Islet of Langerhans (tissue), 1 donor: ENCODE results near the gene REM2.

ENCODE experiments used
- FAIRE-seq: peaks from one replicate; lab custom pipeline; 2011; peaks lifted over from hg19 to GRCh38; lab: Jason Lieb, UNC

Gene REM2

DNA sequence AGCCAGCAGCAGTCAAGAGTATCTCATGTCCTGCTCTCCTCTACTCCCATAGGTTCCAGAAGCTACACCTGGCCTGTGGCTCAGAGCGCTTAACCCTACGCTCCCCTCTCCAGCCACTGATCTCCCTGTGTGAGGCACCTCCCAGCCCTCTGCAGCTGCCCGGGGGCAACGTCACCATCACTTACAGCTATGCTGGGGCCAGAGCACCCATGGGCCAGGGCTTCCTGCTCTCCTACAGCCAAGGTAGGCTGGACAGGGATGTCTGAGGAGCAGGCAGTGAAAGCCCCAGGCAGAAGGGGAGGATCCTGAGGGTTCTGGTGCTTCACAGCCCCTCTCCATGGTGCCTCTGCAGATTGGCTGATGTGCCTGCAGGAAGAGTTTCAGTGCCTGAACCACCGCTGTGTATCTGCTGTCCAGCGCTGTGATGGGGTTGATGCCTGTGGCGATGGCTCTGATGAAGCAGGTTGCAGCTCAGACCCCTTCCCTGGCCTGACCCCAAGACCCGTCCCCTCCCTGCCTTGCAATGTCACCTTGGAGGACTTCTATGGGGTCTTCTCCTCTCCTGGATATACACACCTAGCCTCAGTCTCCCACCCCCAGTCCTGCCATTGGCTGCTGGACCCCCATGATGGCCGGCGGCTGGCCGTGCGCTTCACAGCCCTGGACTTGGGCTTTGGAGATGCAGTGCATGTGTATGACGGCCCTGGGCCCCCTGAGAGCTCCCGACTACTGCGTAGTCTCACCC is 7.8 kb upstream of the REM2 start:
- no peak for FAIRE-seq

DNA sequence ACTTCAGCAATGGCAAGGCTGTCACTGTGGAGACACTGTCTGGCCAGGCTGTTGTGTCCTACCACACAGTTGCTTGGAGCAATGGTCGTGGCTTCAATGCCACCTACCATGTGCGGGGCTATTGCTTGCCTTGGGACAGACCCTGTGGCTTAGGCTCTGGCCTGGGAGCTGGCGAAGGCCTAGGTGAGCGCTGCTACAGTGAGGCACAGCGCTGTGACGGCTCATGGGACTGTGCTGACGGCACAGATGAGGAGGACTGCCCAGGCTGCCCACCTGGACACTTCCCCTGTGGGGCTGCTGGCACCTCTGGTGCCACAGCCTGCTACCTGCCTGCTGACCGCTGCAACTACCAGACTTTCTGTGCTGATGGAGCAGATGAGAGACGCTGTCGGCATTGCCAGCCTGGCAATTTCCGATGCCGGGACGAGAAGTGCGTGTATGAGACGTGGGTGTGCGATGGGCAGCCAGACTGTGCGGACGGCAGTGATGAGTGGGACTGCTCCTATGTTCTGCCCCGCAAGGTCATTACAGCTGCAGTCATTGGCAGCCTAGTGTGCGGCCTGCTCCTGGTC is 7.2 kb upstream of the REM2 start:
- FAIRE-seq: no peak

DNA sequence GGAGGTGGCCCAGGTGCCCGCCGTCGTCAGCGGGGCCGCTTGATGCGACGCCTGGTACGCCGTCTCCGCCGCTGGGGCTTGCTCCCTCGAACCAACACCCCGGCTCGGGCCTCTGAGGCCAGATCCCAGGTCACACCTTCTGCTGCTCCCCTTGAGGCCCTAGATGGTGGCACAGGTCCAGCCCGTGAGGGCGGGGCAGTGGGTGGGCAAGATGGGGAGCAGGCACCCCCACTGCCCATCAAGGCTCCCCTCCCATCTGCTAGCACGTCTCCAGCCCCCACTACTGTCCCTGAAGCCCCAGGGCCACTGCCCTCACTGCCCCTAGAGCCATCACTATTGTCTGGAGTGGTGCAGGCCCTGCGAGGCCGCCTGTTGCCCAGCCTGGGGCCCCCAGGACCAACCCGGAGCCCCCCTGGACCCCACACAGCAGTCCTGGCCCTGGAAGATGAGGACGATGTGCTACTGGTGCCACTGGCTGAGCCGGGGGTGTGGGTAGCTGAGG is 6.0 kb upstream of the REM2 start:
- no peak for FAIRE-seq

DNA sequence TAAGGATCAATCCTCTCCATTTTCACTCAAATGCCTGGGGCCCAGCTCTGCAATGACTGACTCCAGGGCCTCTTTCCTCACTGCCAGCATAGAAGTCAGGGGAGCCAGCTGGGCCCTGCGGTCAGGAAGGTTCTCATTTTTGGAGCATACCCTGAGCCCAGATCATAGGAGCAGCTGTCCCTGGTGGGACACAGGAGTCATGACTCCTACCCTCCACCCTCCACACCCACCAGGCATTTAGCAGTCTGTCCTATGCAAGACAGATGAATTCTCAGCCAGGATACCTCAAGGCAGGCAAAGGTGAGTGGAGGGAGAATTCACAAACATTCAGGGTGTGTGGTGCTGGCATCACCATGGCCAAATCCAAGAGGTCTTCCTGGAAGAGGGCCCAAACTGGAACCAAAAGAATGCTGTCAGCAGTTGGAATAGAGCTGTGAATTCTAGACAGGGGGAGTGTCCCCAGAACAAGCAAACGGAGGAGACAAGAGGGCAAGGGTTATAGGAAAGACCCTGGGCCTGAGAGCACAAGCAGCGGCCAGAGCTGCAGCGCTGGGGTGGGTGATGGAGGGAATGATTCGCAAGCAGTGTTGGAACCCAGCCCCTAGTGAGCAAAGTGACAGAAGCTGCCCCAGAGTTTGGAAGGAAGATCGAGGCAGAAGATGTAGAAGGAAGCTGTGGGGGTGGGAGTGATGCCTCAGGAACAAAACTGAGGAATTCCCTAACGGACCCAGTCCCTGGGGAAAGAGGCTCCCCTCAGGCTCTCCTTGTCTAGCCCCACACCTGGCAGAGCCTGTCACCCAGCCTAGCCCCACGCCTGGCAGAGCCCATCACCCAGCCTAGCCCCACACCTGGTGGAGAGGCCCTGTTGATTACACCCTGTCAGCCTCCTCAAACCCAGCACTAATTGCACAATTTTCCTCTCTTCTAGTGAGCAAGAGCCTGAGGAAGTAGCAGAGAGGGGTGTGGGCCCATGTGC is 4.5 kb upstream of the REM2 start:
- FAIRE-seq: no peak

DNA sequence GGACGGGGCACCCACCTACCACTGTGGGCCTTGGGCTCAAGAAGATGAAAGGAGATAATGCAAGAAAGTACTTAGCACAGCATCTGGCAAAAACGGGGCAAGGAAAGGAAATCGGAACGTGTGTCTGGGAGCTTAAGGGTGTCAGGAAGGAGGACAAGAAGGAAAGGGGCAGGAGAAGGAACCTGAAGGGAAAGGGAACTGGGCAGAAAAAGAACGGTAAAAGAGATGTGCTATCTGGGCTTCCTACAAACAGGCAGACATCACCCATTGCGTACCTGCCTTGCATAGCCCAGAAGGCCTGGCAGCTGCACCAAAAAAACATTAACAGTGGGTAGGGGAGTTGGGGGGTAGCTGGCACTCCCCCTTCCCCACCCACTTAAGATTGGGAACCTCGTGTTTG is 958 bp upstream of the REM2 start:
- no peak for FAIRE-seq

DNA sequence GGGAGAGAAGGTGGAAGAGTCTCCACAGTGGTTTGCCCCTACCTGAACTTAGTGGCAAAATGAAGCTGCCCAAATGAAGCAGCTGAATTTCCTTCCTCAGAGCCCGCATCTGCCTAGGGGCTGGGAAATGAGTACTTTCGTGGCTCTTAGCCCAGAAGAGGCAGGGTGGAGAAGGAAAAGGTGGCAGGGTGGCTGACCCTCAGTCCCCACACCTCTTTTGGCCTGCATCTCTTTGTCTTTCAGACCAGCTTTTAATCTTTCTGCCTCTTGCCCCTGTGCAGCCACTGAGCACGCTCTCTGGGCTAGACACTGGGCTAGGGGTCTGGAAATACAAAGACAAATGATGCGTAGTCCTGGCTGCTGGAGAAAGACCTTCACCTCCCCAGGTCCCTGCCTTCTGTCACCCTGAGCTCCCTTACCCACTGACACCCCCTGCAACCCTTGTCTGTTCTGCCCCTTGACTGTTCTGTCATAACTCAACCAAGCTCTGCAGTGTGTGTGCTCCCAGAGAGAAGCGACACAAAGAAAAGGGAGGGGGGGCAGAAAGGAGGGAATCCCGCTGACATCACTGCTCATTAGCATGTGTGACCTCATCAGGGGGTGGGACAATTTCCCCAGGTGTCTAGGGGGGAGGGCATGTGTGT is 371 bp upstream of the REM2 start:
- no peak for FAIRE-seq

DNA sequence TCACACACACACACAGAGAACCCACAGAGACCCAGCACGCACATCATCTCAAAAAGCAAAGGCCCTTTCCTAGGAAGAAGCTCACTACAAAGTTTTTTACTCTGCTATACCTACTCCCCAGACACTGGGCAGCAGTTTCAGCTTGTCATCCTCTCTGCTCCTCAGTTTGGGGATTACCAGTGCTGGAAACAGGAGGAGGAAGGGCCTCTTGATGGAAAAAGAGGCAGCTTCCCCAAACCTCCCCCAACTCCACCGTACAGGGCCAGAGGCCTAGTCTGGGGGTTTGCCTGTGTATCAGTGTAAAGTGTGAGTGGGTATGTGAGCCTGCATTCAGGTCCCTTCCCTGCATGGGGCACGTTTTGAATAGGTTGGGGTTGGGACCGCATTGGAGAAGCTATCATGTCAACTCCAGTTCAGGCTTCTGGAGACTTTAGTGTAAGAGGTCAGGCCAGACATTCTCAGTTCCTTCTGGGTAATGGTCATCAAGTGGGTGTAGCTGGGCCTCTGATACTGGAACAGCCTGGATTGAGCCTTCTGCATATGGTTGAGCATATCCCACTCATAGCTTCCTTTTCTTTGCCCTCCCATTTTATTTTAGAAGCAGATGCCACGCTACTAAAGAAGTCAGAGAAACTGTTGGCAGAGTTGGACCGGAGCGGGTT is 1.2 kb downstream of the REM2 start:
- no peak for FAIRE-seq

DNA sequence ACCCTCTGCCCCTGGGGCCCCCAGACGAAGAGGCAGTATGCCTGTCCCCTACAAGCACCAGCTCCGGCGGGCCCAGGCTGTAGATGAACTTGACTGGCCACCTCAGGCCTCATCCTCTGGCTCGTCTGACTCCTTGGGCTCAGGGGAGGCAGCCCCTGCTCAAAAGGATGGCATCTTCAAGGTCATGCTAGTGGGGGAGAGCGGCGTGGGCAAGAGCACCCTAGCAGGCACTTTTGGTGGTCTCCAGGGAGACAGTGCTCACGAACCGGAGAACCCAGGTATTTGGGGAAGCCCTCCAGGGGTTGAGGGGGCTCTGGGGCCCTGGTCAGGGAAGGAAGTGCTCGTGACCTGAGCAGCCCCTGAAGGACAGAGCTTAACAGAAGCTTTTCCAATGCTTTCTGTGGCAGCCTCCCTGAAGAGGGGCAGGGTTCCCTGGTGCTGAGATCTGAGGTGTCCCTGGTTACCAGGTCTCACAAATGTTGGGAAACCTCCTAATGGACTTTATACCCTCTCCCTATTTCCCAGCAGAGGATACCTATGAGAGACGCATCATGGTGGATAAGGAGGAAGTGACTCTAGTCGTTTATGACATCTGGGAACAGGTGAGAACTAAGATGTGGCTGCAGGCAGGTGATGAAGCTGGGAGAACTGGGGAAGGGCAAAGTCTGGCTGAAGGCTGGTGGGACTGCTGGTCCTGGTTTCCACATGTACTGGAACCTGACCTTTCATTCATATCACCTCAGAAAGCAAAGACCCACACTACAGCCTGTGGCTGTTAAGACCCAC is 1.9 kb downstream of the REM2 start:
- FAIRE-seq: no peak

DNA sequence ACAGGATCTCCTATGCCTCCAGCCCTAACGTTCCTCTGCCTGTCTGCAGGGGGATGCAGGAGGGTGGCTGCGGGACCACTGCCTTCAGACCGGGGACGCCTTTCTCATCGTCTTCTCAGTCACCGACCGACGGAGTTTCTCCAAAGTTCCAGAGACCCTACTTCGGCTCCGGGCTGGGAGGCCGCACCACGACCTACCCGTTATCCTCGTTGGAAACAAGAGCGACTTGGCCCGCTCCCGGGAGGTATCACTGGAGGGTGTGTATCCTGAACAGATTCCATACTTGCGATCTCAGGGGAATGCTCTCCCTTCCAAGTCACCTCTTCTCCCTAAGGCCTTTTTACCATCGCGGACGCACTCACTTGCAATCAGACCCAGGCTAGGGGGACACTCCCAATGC is 3.0 kb downstream of the REM2 start:
- no peak for FAIRE-seq

DNA sequence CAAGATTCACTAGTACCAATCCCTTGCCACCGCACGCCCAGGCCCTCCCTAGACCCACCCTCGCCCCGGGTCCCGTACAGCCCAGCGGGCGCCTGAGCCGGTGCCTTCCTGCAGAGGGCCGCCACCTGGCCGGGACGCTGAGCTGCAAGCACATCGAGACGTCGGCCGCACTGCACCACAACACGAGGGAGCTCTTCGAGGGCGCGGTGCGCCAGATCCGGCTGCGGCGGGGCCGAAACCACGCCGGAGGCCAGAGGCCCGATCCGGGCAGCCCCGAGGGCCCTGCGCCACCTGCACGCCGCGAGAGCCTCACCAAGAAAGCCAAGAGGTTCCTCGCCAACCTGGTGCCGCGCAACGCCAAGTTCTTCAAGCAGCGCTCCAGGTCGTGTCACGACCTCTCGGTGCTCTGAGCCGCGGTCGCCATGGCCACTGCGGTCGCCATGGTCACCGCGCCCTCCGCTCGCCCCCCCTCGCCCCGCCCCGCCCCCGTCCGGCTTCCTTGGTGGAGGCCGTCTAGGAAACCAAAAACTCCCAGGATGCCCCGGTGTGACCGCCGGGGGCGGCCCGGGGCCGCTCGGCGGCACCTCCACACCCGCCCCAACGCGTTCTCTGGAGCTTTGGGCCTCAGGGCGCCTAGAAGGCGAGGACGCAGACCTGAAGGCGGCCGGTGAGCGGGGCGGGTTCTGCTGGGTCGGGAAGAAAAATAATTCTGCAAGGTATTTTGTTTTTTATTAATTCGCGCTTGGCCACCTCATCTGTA is 3.7 kb downstream of the REM2 start:
- FAIRE-seq: no peak

DNA sequence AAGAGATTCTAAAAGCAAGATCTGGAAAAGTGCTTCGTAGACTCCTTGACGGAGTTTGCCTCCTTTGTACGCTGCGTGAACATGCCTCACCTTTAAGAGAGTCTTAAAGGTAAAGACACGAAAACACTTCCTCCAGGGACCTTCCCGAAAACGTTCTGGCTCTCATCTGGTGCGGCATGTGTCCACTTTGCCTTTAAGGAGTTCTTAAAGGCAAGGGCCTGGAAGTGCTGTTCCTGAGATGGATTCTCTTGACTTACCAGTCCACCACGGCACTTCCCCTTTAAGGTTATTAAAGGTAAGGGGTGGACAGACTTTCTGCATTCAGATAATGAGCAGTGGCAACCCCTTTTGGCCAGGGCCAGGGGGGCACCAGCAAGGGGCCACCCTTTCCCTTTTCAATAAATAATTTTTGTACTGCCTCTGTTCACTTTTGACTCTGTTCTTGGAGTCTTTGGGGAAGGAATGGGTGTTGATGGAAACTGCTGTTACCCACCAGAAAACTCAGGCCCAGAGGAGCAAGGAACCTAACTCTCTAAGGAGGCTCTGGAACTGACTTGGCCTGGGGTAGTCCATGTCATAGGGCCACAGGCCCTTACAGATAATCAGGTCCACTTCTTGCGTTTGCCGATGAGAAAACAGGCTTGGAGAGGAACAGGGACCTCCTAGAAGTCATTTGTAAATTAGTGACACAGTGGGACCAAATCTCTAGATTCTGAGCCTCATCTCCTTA is 4.4 kb downstream of the REM2 start:
- FAIRE-seq: no peak

DNA sequence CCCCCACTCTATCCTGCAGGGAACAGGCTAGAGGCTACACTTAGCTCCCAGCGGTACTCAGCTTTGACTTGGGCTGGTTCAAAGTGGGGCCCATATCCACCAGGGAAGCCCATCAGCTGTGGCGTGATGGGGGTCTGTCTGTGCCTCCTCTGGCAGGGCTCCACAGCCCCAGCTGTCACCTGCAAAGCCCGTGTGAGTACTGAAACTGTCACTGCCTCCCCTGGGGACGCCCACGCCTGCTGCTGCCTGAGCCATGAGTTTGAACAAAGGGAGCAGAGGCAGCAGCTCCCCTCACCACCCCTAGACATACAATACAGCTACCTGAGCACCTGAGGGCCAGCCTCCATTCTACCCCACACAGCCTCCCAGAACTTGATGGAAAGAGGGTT is 5.0 kb downstream of the REM2 start:
- FAIRE-seq: no peak

DNA sequence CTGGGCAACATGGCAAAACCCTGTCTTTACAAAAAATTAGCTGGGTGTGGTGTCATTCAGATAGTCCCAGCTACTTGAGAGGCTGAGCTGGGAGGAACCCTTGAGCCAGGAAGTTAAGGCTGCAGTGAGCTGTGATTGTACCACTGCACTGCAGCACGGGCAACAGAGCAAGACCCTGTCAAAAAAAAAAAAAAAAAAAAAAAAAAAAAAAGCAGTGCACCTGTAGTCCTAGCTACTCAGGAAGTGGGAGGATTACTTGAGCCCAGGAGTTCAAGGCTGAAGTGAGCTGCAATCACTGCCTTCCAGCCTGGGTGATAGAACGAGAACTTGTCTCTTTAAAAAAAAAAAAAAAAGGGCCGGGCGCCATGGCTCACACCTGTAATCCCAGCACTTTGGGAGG is 5.6 kb downstream of the REM2 start:
- FAIRE-seq: no peak

DNA sequence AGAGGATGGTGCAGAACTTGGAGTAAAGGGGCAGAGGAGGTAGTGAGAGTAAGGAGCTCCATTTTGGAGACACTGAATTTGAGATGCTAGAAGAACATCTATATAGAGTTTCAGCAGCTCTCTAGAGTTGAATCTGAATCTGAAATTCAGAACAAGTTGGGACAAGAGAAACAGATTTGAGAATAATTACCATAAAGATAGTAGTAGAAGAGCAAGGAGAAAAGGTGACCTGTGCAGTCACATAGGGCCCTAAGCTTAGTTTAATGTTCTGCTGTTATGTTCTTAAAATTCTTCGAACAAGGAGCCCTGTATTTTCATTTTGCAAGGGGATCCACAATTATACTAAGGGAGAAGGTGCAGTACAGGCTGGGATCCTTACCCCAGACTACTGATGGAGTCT is 7.4 kb downstream of the REM2 start:
- FAIRE-seq: no peak

DNA sequence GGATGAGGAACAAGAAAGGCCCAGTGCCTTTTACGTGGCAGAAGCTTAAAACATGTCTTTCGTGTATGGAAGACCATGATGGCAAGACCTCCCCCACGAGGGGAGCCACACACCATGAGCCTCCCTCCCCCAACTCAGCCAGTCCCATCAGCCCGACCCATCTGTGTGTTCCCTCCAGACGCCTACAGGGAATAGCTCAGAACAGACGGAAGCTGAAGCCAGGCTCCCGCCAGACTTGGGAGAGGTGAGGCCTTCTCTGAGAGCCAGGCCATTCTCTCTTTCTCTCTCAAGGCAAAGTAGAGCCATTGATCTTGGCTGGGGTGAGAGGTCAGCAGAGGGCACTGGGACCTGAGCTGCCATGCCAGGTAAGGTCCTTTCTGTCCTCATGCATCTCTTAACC is 9.5 kb downstream of the REM2 start:
- no peak for FAIRE-seq

DNA sequence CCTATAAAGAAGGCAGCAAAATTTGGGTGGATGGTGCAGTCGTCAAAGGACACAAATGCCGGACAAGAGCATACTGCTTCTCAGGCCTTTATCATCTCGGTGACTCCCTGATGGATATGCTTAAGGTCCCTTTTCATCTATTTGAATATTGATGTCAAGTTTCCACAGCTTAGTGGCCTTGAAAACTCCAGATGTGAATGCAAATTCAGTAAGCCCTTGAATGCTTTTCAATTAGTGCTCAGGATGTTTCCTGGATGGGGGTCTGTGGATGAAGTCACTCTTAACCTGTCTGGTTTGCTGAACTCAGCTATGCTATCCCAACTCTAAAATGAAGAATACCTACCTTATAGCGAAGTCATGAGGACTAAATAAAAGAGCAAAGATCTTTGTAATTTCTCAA is 10.7 kb downstream of the REM2 start:
- no peak for FAIRE-seq

DNA sequence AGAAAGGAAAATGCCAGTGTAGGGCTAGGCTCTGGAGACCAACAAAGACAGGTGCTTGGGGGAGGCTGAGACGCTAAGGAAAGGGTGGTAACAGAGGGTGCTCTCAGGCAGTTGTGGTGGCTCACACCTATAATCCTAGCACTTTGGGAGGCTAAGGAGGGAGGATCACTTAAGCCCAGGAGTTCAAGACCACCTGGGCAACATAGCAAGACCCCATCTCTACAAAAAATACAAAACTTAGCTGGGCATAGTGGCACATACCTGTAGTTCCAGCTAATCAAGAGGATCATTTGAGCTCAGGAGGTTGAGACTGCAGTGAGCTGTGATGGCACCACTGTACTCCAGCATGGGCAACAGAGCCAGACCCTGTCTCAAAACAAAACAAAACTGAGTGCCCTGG is 12.4 kb downstream of the REM2 start:
- FAIRE-seq: no peak

DNA sequence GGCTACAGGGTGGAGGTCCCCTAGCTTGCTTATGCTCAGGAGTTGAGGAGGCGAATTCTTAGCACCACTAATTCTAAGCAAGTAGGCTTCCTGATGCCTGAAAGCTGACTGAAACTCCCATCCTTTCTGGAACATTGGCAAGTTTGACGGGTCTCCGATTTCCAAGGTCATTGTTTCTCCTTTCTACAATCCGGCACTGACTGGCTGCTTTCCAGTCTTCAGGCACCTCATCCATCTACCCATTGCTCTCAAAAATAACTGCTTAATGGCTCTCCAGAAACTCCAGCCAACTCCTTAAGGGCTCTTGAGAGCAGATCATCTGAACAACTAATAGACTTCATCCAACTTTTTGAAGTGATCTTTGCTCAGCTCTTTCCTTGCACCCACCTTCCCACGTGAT is 13.3 kb downstream of the REM2 start:
- FAIRE-seq: no peak

DNA sequence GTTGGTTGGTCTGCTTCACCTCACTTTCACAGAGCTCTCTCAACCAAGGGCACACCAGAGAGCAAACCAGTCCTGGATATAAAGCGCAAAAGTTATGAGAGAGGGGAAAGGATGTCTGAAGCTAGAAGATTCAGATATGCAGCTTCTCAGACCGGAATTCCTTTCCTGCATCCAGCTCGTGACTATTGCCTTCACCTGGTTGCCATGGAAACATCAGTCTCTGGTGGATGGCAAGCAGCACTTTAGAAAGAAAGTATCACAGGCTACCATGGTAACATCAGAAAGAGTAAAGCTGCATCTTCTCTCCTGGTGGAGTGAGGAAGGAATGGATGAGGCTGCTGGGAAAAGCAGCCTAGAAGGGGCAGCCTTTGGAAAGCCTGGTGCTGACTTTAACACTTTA is 13.7 kb downstream of the REM2 start:
- FAIRE-seq: no peak

DNA sequence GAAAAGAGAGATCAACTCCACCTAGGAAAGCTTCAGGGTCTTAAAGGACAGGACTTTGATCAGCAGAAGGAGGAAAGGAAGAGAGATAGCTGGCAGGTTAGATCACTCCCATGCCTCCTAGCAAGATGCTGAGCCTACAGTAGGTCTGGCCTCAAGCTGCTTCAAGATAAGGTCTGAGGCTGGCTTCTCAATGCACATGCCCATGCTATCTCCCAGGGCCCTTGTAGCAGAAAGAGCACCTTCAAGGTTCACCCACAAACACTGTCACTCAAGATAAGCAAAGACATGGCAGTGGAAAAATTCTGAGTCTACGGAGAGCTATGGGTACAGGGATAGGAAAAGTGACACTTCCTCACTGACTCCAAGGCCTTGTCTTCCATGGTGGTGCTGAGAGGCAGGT is 14.3 kb downstream of the REM2 start:
- no peak for FAIRE-seq
